Measurements from ENCODE around the gene TREH.

TREH gene

GRCh38 chr11:118705791-118706545 is 26.5 kb upstream of the TREH start:
- no peak overlapping the region for H3K27ac Mint-ChIP-seq
- no peaks in the 10 kb centered on the region for H3K9me3 Mint-ChIP-seq
- ATAC-seq, result no peak
- H3K36me3 Mint-ChIP-seq, result no peaks in the 10 kb centered on the region
- H3K27me3 Mint-ChIP-seq, result no peaks in the 10 kb centered on the region
- no peak overlapping the region for H3K4me3 Mint-ChIP-seq
- H3K4me1 Mint-ChIP-seq, result peaks cover 17% of the 10 kb centered on the region

GRCh38 chr11:118705111-118705741 is 25.8 kb upstream of the TREH start:
- Mint-ChIP-seq H3K4me3 (peak overlapping the region; percentile 24), H3K27me3 (no peaks in the 10 kb centered on the region), H3K9me3 (peaks cover 3% of the 10 kb centered on the region), H3K27ac (peak overlapping the region; percentile 61), H3K36me3 (no peaks in the 10 kb centered on the region), H3K4me1 (peaks cover 21% of the 10 kb centered on the region)
- peak; percentile 66 for ATAC-seq

- Mint-ChIP-seq H3K4me1 (peaks cover 28% of the 10 kb centered on the region), H3K27ac (no peak overlapping the region)
Measured at GRCh38 chr11:118703563-118704106, 24.2 kb upstream of the TREH start.

GRCh38 chr11:118699506-118700220 is 20.2 kb upstream of the TREH start:
- peaks cover 21% of the 10 kb centered on the region for H3K4me1 Mint-ChIP-seq
- H3K27ac Mint-ChIP-seq, result no peak overlapping the region
- ATAC-seq, result no peak
- H3K4me3 Mint-ChIP-seq, result no peak overlapping the region
- no peaks in the 10 kb centered on the region for H3K36me3 Mint-ChIP-seq
- no peaks in the 10 kb centered on the region for H3K27me3 Mint-ChIP-seq
- peaks cover 3% of the 10 kb centered on the region for H3K9me3 Mint-ChIP-seq

More at GRCh38 chr11:118703563-118704106, 24.2 kb upstream of the TREH start:
- H3K4me3 Mint-ChIP-seq, result no peak overlapping the region
- peaks cover 3% of the 10 kb centered on the region for H3K9me3 Mint-ChIP-seq
- ATAC-seq, result no peak
- no peaks in the 10 kb centered on the region for H3K36me3 Mint-ChIP-seq
- H3K27me3 Mint-ChIP-seq, result no peaks in the 10 kb centered on the region

- Mint-ChIP-seq H3K9me3 (peaks cover 3% of the 10 kb centered on the region), H3K27me3 (no peaks in the 10 kb centered on the region), H3K27ac (no peak overlapping the region), H3K4me1 (peaks cover 31% of the 10 kb centered on the region), H3K4me3 (no peak overlapping the region), H3K36me3 (no peaks in the 10 kb centered on the region)
- no peak for ATAC-seq
Measured at GRCh38 chr11:118697346-118697745, 17.9 kb upstream of the TREH start.

- H3K9me3 Mint-ChIP-seq, result peaks cover 3% of the 10 kb centered on the region
- H3K36me3 Mint-ChIP-seq, result no peaks in the 10 kb centered on the region
- H3K4me3 Mint-ChIP-seq, result no peak overlapping the region
- no peaks in the 10 kb centered on the region for H3K27me3 Mint-ChIP-seq
- H3K4me1 Mint-ChIP-seq, result peaks cover 37% of the 10 kb centered on the region
- no peak for ATAC-seq
- no peak overlapping the region for H3K27ac Mint-ChIP-seq
Measured at GRCh38 chr11:118696673-118697226, 17.3 kb upstream of the TREH start.

- Mint-ChIP-seq H3K4me1 (peaks cover 41% of the 10 kb centered on the region), H3K36me3 (no peaks in the 10 kb centered on the region), H3K27ac (no peak overlapping the region), H3K27me3 (no peaks in the 10 kb centered on the region), H3K9me3 (no peaks in the 10 kb centered on the region), H3K4me3 (no peak overlapping the region)
- ATAC-seq, result no peak
Measured at GRCh38 chr11:118694771-118695170, 15.3 kb upstream of the TREH start.

GRCh38 chr11:118694185-118694584 is 14.7 kb upstream of the TREH start:
- Mint-ChIP-seq H3K4me1 (peaks cover 40% of the 10 kb centered on the region), H3K9me3 (no peaks in the 10 kb centered on the region), H3K27ac (no peak overlapping the region), H3K4me3 (no peak overlapping the region), H3K36me3 (no peaks in the 10 kb centered on the region), H3K27me3 (no peaks in the 10 kb centered on the region)
- no peak for ATAC-seq

GRCh38 chr11:118691926-118692830 is 12.7 kb upstream of the TREH start:
- Mint-ChIP-seq H3K27me3 (peaks cover 10% of the 10 kb centered on the region), H3K4me3 (no peak overlapping the region), H3K4me1 (peaks cover 40% of the 10 kb centered on the region), H3K36me3 (no peaks in the 10 kb centered on the region), H3K27ac (no peak overlapping the region), H3K9me3 (no peaks in the 10 kb centered on the region)
- ATAC-seq, result peak; percentile 49

GRCh38 chr11:118690553-118691304 is 11.3 kb upstream of the TREH start:
- H3K27ac Mint-ChIP-seq, result peak overlapping the region; percentile 9
- peak overlapping the region; percentile 17 for H3K4me3 Mint-ChIP-seq
- ATAC-seq, result no peak
- H3K9me3 Mint-ChIP-seq, result no peaks in the 10 kb centered on the region
- no peaks in the 10 kb centered on the region for H3K36me3 Mint-ChIP-seq
- peaks cover 34% of the 10 kb centered on the region for H3K4me1 Mint-ChIP-seq
- H3K27me3 Mint-ChIP-seq, result peaks cover 13% of the 10 kb centered on the region

- H3K27ac Mint-ChIP-seq, result peak overlapping the region; percentile 70
Measured at GRCh38 chr11:118689852-118690552, 10.6 kb upstream of the TREH start.

GRCh38 chr11:118689503-118689851 is 10.0 kb upstream of the TREH start:
- ATAC-seq, result peak; percentile 1
- H3K27ac Mint-ChIP-seq, result peak overlapping the region; percentile 70
- H3K36me3 Mint-ChIP-seq, result no peaks in the 10 kb centered on the region
- H3K9me3 Mint-ChIP-seq, result no peaks in the 10 kb centered on the region
- peaks cover 13% of the 10 kb centered on the region for H3K27me3 Mint-ChIP-seq
- H3K4me3 Mint-ChIP-seq, result no peak overlapping the region
- peaks cover 30% of the 10 kb centered on the region for H3K4me1 Mint-ChIP-seq

More at GRCh38 chr11:118689852-118690552, 10.6 kb upstream of the TREH start:
- Mint-ChIP-seq H3K4me1 (peaks cover 30% of the 10 kb centered on the region), H3K9me3 (no peaks in the 10 kb centered on the region), H3K4me3 (peak overlapping the region; percentile 80), H3K36me3 (no peaks in the 10 kb centered on the region), H3K27me3 (peaks cover 13% of the 10 kb centered on the region)
- ATAC-seq, result peak; percentile 96

GRCh38 chr11:118688851-118689502 is 9.5 kb upstream of the TREH start:
- no peak overlapping the region for H3K27ac Mint-ChIP-seq
- no peak overlapping the region for H3K4me3 Mint-ChIP-seq
- H3K27me3 Mint-ChIP-seq, result peaks cover 13% of the 10 kb centered on the region
- H3K4me1 Mint-ChIP-seq, result peaks cover 30% of the 10 kb centered on the region
- H3K36me3 Mint-ChIP-seq, result no peaks in the 10 kb centered on the region
- ATAC-seq, result no peak
- no peaks in the 10 kb centered on the region for H3K9me3 Mint-ChIP-seq
